Activated CD8-positive, alpha-beta memory T cell treated with anti-CD3 and anti-CD28 coated beads, Interleukin-2, amount 10 ng/mL, durations not matched to agents 7 days and 5 days (primary cell): ENCODE data around the gene KEAP1. TPM values are rescaled to one million over a fixed set of nuclear protein-coding genes. Genes with fewer than 3 reads are reported as not detected.
"Not testable (repeated sequence)": the region's sequence is repeated elsewhere in the genome, so short reads cannot be mapped to it uniquely, and the experiment has no call there.

Experiments
- ATAC-seq: fragments of 150-1000 bp; cut with Tn5 transposase; one replicate; pipeline ENCODE4 v1.10.0; 2021; ENCODE audit warnings: moderate library complexity
- CTCF ChIA-PET: fragments of 350-600 bp; sonication (Branson Sonifier 250); formaldehyde crosslinking; loops from one replicate; lab custom pipeline; 2021; ENCODE audit warnings: antibody characterized with exemption; lab: Charles Lee
- DNase-seq: peaks from one replicate; pipeline ENCODE4 v3.0.0-alpha.2; 2020
- H3K27ac Mint-ChIP-seq: one replicate; pipeline ENCODE4 v1.8.0; 2021; ENCODE audit warnings: mild to moderate bottlenecking, mixed read lengths
- H3K27me3 Mint-ChIP-seq: one replicate; pipeline ENCODE4 v1.8.0; 2021; ENCODE audit warnings: mixed read lengths
- H3K36me3 Mint-ChIP-seq: one replicate; pipeline ENCODE4 v1.8.0; 2021; ENCODE audit warnings: mild to moderate bottlenecking, mixed read lengths
- H3K4me1 Mint-ChIP-seq: one replicate; pipeline ENCODE4 v1.8.0; 2021; ENCODE audit warnings: mixed read lengths
- H3K4me3 Mint-ChIP-seq: one replicate; pipeline ENCODE4 v1.8.0; 2021; ENCODE audit warnings: mild to moderate bottlenecking, moderate library complexity, mixed read lengths
- H3K9me3 Mint-ChIP-seq: one replicate; pipeline ENCODE4 v1.8.0; 2022; ENCODE audit warnings: low read depth, mixed read lengths
- total RNA-seq, 2 experiments: library from RNA; stranded (reverse); gene quantifications; one replicate each; pipeline ENCODE4 v1.2.3, GENCODE V29; 2021

Gene KEAP1
- total RNA-seq, result 100 to 1,000 TPM in 1 of 2 experiments, 10 to 100 TPM in 1; 99.8 to 104 TPM

GRCh38 chr19:10503002-10503789 is at the start of gene KEAP1:
TSS of gene KEAP1 (minus strand) at chr19:10503356. CDS start at chr19:10500033, 3,323 bp downstream.
- Mint-ChIP-seq H3K27me3 (no peaks in the 10 kb centered on the region), H3K4me3 (peak within 1 kb of the TSS; percentile 89), H3K9me3 (no peaks in the 10 kb centered on the region), H3K4me1 (peaks cover 39% of the 10 kb centered on the region), H3K27ac (peak within 1 kb of the TSS; percentile 96), H3K36me3 (peaks cover 21% of the 10 kb centered on the region)
- DNase-seq, result peak; percentile 68
- no peak for ATAC-seq
- CTCF ChIA-PET, result interaction anchor here (0.7 to 1.7 kb wide), 11 partner anchors 10 to 1791 kb away, joined by 3 to 6 read pairs (median 3); no protein-coding TSS in a partner anchor

GRCh38 chr19:10552510-10553053 is 49.4 kb upstream of the KEAP1 start:
- peaks cover 63% of the 10 kb centered on the region for H3K36me3 Mint-ChIP-seq
- CTCF ChIA-PET, result interaction anchor here (0.7 to 7.0 kb wide), 24 partner anchors 9 to 297 kb away, joined by 3 to 116 read pairs (median 6); partner anchors contain the start of genes ATG4D, CDKN2D, KEAP1 and KRI1
- peaks cover 56% of the 10 kb centered on the region for H3K4me1 Mint-ChIP-seq
- peak overlapping the region; percentile 95 for H3K27ac Mint-ChIP-seq
- H3K4me3 Mint-ChIP-seq, result no peak overlapping the region
- DNase-seq (peak; percentile 62), ATAC-seq (no peak)
- H3K27me3 Mint-ChIP-seq, result no peaks in the 10 kb centered on the region
- H3K9me3 Mint-ChIP-seq, result no peaks in the 10 kb centered on the region

- Mint-ChIP-seq H3K27ac (peak overlapping the region; percentile 95), H3K9me3 (no peaks in the 10 kb centered on the region), H3K4me1 (peaks cover 56% of the 10 kb centered on the region), H3K27me3 (no peaks in the 10 kb centered on the region), H3K36me3 (peaks cover 62% of the 10 kb centered on the region), H3K4me3 (no peak overlapping the region)
- no peak for ATAC-seq
- CTCF ChIA-PET, result interaction anchor here (0.7 to 7.0 kb wide), 24 partner anchors 9 to 148 kb away, joined by 3 to 116 read pairs (median 4); partner anchors contain the start of genes ATG4D, CDC37, CDKN2D and KEAP1
- DNase-seq, result peak; percentile 71
These were observed 48.6 kb upstream of the KEAP1 start for GRCh38 chr19:10551698-10552301.

- not testable (repeated sequence) for H3K27ac Mint-ChIP-seq, ATAC-seq
These were observed 47.9 kb upstream of the KEAP1 start for GRCh38 chr19:10551006-10551405.

GRCh38 chr19:10550336-10550735 is 47.2 kb upstream of the KEAP1 start:
- Mint-ChIP-seq H3K9me3 (no peaks in the 10 kb centered on the region), H3K36me3 (peaks cover 57% of the 10 kb centered on the region), H3K4me3 (no peak overlapping the region), H3K27me3 (no peaks in the 10 kb centered on the region), H3K4me1 (peaks cover 48% of the 10 kb centered on the region), H3K27ac (no peak overlapping the region)
- DNase-seq (no peak), ATAC-seq (no peak)
- CTCF ChIA-PET, result interaction anchor here (1.1 to 7.0 kb wide), 3 partner anchors 11 to 23 kb away, joined by 3 to 116 read pairs (median 22); partner anchors contain the start of genes CDKN2D and KRI1

More at GRCh38 chr19:10551006-10551405, 47.9 kb upstream of the KEAP1 start:
- H3K36me3 Mint-ChIP-seq, result peaks cover 60% of the 10 kb centered on the region
- not testable (repeated sequence) for DNase-seq, H3K4me3 Mint-ChIP-seq, H3K9me3 Mint-ChIP-seq, H3K27me3 Mint-ChIP-seq
- CTCF ChIA-PET, result interaction anchor here (0.7 to 7.0 kb wide), 17 partner anchors 8 to 147 kb away, joined by 3 to 116 read pairs (median 4); partner anchors contain the start of genes ATG4D, CDC37, CDKN2D and KEAP1
- peaks cover 54% of the 10 kb centered on the region for H3K4me1 Mint-ChIP-seq

GRCh38 chr19:10549733-10550132 is 46.6 kb upstream of the KEAP1 start:
- H3K9me3 Mint-ChIP-seq, result no peaks in the 10 kb centered on the region
- DNase-seq (no peak), ATAC-seq (no peak)
- H3K36me3 Mint-ChIP-seq, result peaks cover 55% of the 10 kb centered on the region
- H3K4me1 Mint-ChIP-seq, result peaks cover 48% of the 10 kb centered on the region
- no peak overlapping the region for H3K27ac Mint-ChIP-seq
- no peaks in the 10 kb centered on the region for H3K27me3 Mint-ChIP-seq
- CTCF ChIA-PET, result no interaction called here
- H3K4me3 Mint-ChIP-seq, result no peak overlapping the region

- H3K4me3 Mint-ChIP-seq, result no peak overlapping the region
- H3K4me1 Mint-ChIP-seq, result peaks cover 40% of the 10 kb centered on the region
- H3K27me3 Mint-ChIP-seq, result no peaks in the 10 kb centered on the region
- H3K27ac Mint-ChIP-seq, result no peak overlapping the region
- ATAC-seq (no peak), DNase-seq (no peak)
- CTCF ChIA-PET, result interaction anchor here (0.6 to 1.8 kb wide), 6 partner anchors 25 to 300 kb away, joined by 3 to 8 read pairs (median 4); no protein-coding TSS in a partner anchor
- no peaks in the 10 kb centered on the region for H3K9me3 Mint-ChIP-seq
- peaks cover 51% of the 10 kb centered on the region for H3K36me3 Mint-ChIP-seq
These were observed 45.7 kb upstream of the KEAP1 start for GRCh38 chr19:10548746-10549276.

GRCh38 chr19:10546817-10547216 is 43.7 kb upstream of the KEAP1 start:
- DNase-seq (no peak), ATAC-seq (no peak)
- no peaks in the 10 kb centered on the region for H3K9me3 Mint-ChIP-seq
- H3K27me3 Mint-ChIP-seq, result no peaks in the 10 kb centered on the region
- H3K4me3 Mint-ChIP-seq, result no peak overlapping the region
- CTCF ChIA-PET, result interaction anchor here (1.3 to 1.8 kb wide), 4 partner anchors 23 to 97 kb away, joined by 3 to 8 read pairs (median 4); partner anchors contain the start of gene KEAP1
- H3K27ac Mint-ChIP-seq, result no peak overlapping the region
- peaks cover 32% of the 10 kb centered on the region for H3K36me3 Mint-ChIP-seq
- H3K4me1 Mint-ChIP-seq, result peaks cover 23% of the 10 kb centered on the region

GRCh38 chr19:10544753-10545251 is 41.6 kb upstream of the KEAP1 start:
- Mint-ChIP-seq H3K4me1 (peaks cover 11% of the 10 kb centered on the region), H3K27ac (peak overlapping the region; percentile 93), H3K36me3 (peaks cover 17% of the 10 kb centered on the region), H3K27me3 (peaks cover 9% of the 10 kb centered on the region), H3K4me3 (peak overlapping the region; percentile 93), H3K9me3 (no peaks in the 10 kb centered on the region)
- CTCF ChIA-PET, result interaction anchor here (0.8 to 5.1 kb wide), 6 partner anchors 8 to 101 kb away, joined by 3 to 36 read pairs (median 5); no protein-coding TSS in a partner anchor
- no peak for ATAC-seq
- DNase-seq, result no peak

GRCh38 chr19:10544242-10544752 is 41.1 kb upstream of the KEAP1 start:
- peak overlapping the region; percentile 93 for H3K27ac Mint-ChIP-seq
- DNase-seq (peak; percentile 61), ATAC-seq (peak; percentile 29)
- peaks cover 11% of the 10 kb centered on the region for H3K4me1 Mint-ChIP-seq
- H3K36me3 Mint-ChIP-seq, result peaks cover 15% of the 10 kb centered on the region
- no peaks in the 10 kb centered on the region for H3K9me3 Mint-ChIP-seq
- H3K4me3 Mint-ChIP-seq, result peak overlapping the region; percentile 93
- CTCF ChIA-PET, result interaction anchor here (0.8 to 5.1 kb wide), 6 partner anchors 9 to 101 kb away, joined by 3 to 36 read pairs (median 5); no protein-coding TSS in a partner anchor
- peaks cover 10% of the 10 kb centered on the region for H3K27me3 Mint-ChIP-seq

- DNase-seq, result peak; percentile 84
These were observed 40.5 kb upstream of the KEAP1 start, which contains the start of gene ATG4D for GRCh38 chr19:10543420-10544241. TSS of gene ATG4D (plus strand) at chr19:10543904. CDS start at chr19:10544091, 187 bp downstream.

More at GRCh38 chr19:10543420-10544241, 40.5 kb upstream of the KEAP1 start, which contains the start of gene ATG4D:
- Mint-ChIP-seq H3K36me3 (peaks cover 8% of the 10 kb centered on the region), H3K4me3 (peak within 1 kb of the TSS; percentile 93), H3K9me3 (no peaks in the 10 kb centered on the region), H3K27ac (peak within 1 kb of the TSS; percentile 93), H3K4me1 (peaks cover 16% of the 10 kb centered on the region), H3K27me3 (peaks cover 16% of the 10 kb centered on the region)
- ATAC-seq, result peak; percentile 88
- CTCF ChIA-PET, result interaction anchor here (2.7 to 5.1 kb wide), 5 partner anchors 9 to 156 kb away, joined by 10 to 57 read pairs (median 32); partner anchors contain the start of gene KRI1
